Ascending aorta (tissue), 2 donors: ENCODE measurements around the gene SHOX. TPM values are rescaled to one million over a fixed set of nuclear protein-coding genes. Genes with fewer than 3 reads are reported as not detected.
"Not testable (repeated sequence)": the region's sequence is repeated elsewhere in the genome, so short reads cannot be mapped to it uniquely, and the experiment has no call there.

ENCODE experiments used
- DNase-seq, 2 donors: peaks; one replicate each; pipeline ENCODE4 v3.0.0-alpha.2; 2019; ENCODE audit warnings: low spot score in 2 of 2
- H3K27ac ChIP-seq, 2 donors: fragments of 200-600 bp; sonication (generic); one replicate each; pipeline ENCODE4 v1.5.1; 2016 to 2017; ENCODE audit warnings: mild to moderate bottlenecking in 1 of 2
- H3K27me3 ChIP-seq: fragments of 200-600 bp; sonication (generic); one replicate; pipeline ENCODE4 v1.5.1; 2017
- H3K36me3 ChIP-seq, 2 donors: fragments of 200-600 bp; sonication (generic); one replicate each; pipeline ENCODE4 v1.5.1; 2016
- H3K4me1 ChIP-seq, 2 donors: fragments of 200-600 bp; sonication (generic); one replicate each; pipeline ENCODE4 v1.5.1; 2016 to 2017; ENCODE audit warnings: mild to moderate bottlenecking in 1 of 2
- H3K4me3 ChIP-seq, 2 donors: fragments of 200-600 bp; sonication (generic); one replicate each; pipeline ENCODE4 v1.5.1; 2016 to 2017; ENCODE audit warnings: mild to moderate bottlenecking in 1 of 2
- H3K9me3 ChIP-seq, 2 donors: fragments of 200-600 bp; sonication (generic); one replicate each; pipeline ENCODE4 v1.5.1; 2016
- intact Hi-C: fragments of 100-400 bp; cut with DNase I; formaldehyde crosslinking; loops from one replicate; pipeline ENCODE4 v1.15.1; 2023
- total RNA-seq: library from RNA; depleted of rRNA; stranded (reverse); fragments of >200 nt; gene quantifications from one replicate; pipeline ENCODE4 v1.1.0, GENCODE V29; 2016
- TF ChIP-seq, protein P1 (sequence below), 3 experiments: fragments of 200-600 bp in 2 of 3; fragments of 450-650 bp in 1 of 3; sonication (generic) in 2 of 3; IDR thresholded peaks; one replicate each; pipeline ENCODE4 v1.5.1; 2016 to 2019; ENCODE audit warnings: antibody characterized with exemption in 3 of 3, mild to moderate bottlenecking in 1 of 3, moderate library complexity in 1 of 3

Gene SHOX
- total RNA-seq, 1 donor from 2014 or later = not detected

DNA sequence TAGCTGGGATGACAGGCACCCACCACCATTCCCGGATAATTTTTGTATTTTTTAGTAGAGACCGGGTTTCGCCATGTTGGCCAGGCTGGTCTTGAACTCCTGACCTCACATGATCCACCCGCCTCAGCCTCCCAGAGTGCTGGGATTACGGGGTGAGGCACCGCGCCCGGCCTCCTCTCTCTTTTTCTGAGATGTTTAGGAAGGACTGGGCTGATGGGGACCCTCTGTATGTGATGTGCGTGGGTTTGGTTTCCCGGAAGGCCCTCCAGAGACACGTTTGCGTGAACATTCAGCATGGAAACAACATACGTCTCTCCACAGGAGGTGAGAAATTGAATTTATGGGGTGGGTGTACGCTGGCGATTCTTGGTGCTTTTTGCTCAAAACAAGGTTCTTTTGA, 18.6 kb downstream of the SHOX start:
- TF ChIP-seq, protein P1, sequence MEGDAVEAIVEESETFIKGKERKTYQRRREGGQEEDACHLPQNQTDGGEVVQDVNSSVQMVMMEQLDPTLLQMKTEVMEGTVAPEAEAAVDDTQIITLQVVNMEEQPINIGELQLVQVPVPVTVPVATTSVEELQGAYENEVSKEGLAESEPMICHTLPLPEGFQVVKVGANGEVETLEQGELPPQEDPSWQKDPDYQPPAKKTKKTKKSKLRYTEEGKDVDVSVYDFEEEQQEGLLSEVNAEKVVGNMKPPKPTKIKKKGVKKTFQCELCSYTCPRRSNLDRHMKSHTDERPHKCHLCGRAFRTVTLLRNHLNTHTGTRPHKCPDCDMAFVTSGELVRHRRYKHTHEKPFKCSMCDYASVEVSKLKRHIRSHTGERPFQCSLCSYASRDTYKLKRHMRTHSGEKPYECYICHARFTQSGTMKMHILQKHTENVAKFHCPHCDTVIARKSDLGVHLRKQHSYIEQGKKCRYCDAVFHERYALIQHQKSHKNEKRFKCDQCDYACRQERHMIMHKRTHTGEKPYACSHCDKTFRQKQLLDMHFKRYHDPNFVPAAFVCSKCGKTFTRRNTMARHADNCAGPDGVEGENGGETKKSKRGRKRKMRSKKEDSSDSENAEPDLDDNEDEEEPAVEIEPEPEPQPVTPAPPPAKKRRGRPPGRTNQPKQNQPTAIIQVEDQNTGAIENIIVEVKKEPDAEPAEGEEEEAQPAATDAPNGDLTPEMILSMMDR (IDR thresholded peaks at IDR 0.05) = no peak
- Histone ChIP-seq H3K36me3 (no peaks in the 10 kb centered on the region), H3K4me3 (no peak overlapping the region), H3K4me1 (no peaks in the 10 kb centered on the region), H3K27ac (no peak overlapping the region), H3K27me3 (peaks cover 5% of the 10 kb centered on the region), H3K9me3 (no peaks in the 10 kb centered on the region)
- intact Hi-C loops = no loop called here
- DNase-seq = peak in 1 of 2 donors; percentile 28

GRCh38 chrX:650324-650723, 19.7 kb downstream of the SHOX start:
- no peak overlapping the region for H3K4me3 ChIP-seq
- peak in 1 of 2 donors; percentile 5 for DNase-seq
- intact Hi-C loops = no loop called here
- no peaks in the 10 kb centered on the region for H3K4me1 ChIP-seq
- H3K27me3 ChIP-seq = no peaks in the 10 kb centered on the region
- H3K36me3 ChIP-seq = no peaks in the 10 kb centered on the region
- H3K27ac ChIP-seq = no peak overlapping the region
- H3K9me3 ChIP-seq = no peaks in the 10 kb centered on the region
- TF ChIP-seq, protein P1 (IDR thresholded peaks at IDR 0.05) = no peak

DNA sequence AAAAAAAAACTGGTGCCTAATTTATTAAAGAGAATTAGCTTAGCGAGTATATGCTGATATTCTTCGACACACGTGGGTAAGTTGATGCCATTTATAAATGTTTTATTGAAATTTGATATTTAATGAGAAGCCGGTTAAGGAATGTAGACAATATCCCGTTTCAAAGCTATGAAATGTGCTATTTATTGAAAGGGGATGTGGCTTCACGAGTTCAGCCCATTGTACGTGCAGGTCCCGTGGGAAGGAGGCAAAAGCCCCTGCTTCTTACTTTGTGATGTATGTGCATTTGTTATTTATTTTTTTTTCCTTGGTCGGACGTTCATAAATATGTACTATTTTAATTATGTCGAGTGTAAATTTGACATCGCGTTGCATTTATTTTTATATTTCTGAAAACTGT, 20.2 kb downstream of the SHOX start:
- Histone ChIP-seq H3K4me3 (no peak overlapping the region), H3K27ac (no peak overlapping the region), H3K27me3 (no peaks in the 10 kb centered on the region), H3K4me1 (no peaks in the 10 kb centered on the region), H3K9me3 (no peaks in the 10 kb centered on the region), H3K36me3 (no peaks in the 10 kb centered on the region)
- intact Hi-C loops = no loop called here
- TF ChIP-seq, protein P1 (IDR thresholded peaks at IDR 0.05) = no peak
- no peak for DNase-seq

DNA sequence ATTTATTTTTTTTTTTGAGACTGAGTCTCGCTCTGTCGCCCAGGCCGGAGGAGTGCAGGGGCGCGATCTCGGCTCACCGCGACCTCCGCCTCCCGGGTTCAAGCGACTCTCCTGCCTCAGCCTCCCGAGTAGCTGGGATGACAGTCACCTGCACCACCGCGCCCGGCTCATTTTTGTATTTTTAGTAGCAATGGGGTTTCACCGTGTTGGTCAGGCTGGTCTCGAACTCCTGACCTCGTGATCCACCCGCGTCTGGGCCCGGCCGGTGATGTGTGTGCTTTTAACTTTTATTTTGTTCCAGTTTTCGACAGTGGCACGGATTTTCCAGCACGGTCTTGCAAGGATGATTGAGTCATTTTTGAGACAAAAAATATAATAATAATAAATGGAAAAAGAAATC, 21.3 kb downstream of the SHOX start:
- H3K4me3 ChIP-seq, H3K27ac ChIP-seq, H3K36me3 ChIP-seq, intact Hi-C loops, H3K4me1 ChIP-seq, H3K9me3 ChIP-seq, H3K27me3 ChIP-seq: not testable (repeated sequence)
- DNase-seq = peak in 1 of 2 donors; percentile 37

DNA sequence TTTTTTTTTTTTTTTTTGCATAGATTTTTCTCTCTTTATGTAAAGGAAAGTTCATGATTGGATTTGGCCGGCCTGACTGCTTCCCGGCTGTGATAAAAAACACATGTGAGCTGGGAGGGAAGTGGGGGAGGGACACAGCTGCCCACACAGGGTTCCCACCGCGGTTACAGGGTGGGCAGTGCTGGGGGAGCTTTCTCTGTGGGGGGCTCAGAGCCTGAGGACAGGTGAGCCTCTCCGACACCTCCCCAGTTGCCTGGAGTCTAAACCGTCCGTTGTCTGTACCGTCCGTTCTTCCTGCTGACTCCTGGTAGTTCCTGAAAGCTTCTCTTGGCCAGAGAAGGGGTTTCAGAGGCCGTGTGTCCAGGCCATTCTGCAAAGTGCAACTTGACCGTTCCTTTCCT, 21.8 kb downstream of the SHOX start:
- peak in 1 of 2 donors; percentile 30 for DNase-seq
- Histone ChIP-seq H3K4me1 (no peaks in the 10 kb centered on the region), H3K9me3 (no peaks in the 10 kb centered on the region), H3K27me3 (no peaks in the 10 kb centered on the region), H3K4me3 (no peak overlapping the region), H3K27ac (no peak overlapping the region), H3K36me3 (no peaks in the 10 kb centered on the region)
- TF ChIP-seq, protein P1 (IDR thresholded peaks at IDR 0.05) = no peak
- intact Hi-C loops = no loop called here

DNA sequence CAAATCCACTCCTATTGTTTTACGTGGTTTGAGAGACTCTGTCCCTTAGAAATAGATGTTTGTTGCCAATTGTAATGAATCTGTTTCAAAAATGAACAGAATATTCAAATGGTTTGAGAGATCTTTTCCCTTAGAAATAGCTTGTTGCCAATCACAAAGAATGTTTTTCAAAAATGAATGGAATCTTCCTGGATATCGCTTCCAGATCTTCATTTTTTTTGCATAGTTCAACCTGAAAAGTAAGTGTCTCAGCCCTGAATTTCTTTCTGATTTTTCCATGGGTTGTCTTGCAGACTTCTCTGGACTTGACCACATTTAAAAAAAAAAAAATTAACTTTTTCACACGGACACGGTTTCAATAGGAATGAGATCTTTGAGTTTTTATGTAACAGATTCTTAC, 22.7 kb downstream of the SHOX start:
- intact Hi-C loops = no loop called here
- Histone ChIP-seq H3K9me3 (no peaks in the 10 kb centered on the region), H3K27me3 (no peaks in the 10 kb centered on the region), H3K4me3 (no peak overlapping the region), H3K36me3 (no peaks in the 10 kb centered on the region), H3K27ac (no peak overlapping the region), H3K4me1 (no peaks in the 10 kb centered on the region)
- TF ChIP-seq, protein P1 (IDR thresholded peaks at IDR 0.05) = no peak
- DNase-seq = no peak
